ENCODE results near the gene ROCK2. TPM values are rescaled to one million over a fixed set of nuclear protein-coding genes. Genes with fewer than 3 reads are reported as not detected.
A peak's percentile ranks its signal among the peaks of the same experiment; 100 is the strongest.

ROCK2 gene
- total and polyA plus RNA-seq, 2 of the 13 experiments (the other 11 are each of a cell fraction or from before 2014, with no cell fraction given), result 38.1 to 119 TPM

DNA sequence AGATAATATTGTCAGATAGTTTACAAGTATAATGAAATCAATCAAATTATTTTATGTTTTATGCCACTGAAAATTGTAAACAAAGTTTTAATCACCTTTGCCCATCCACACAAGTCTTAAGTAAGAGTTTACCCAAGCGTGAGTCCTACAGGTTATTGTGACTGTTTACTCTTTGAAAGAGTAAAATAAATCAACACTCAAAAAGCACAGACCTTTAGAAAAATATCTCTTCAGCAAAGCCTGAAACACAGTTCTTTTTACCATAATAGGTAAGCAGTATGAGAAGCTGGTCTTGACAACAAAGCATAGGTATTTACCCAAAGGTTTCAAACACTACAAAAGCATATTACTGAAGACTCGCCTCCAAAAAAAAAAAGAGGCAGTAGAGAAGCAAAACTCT is 3.7 kb downstream of the ROCK2 start:
- POLR2A ChIA-PET, result interaction anchor here (1.0 to 8.4 kb wide), 6 partner anchors 16 to 82 kb away, joined by 3 to 465 read pairs (median 7); no protein-coding TSS in a partner anchor
- Histone ChIP-seq H2AFZ (ENCODE audit: low read length) (no peak overlapping the region), H4K20me1 (ENCODE audit: insufficient read depth, low read length) (peaks cover 80% of the 10 kb centered on the region), H3K4me3 (replicated peaks in 1 of 3; ENCODE audit: insufficient read depth in 1 of 3, low read depth in 2 of 3, low read length in 3 of 3) (peak overlapping the region; percentile 72 to 96 (median 86)), H3K4me1 (ENCODE audit: insufficient read depth, low read length) (peaks cover 49% of the 10 kb centered on the region), H3K9ac (ENCODE audit: insufficient read depth, low read depth, low read length) (peak overlapping the region; percentile 99), H3K36me3 (replicated peaks in 1 of 2; ENCODE audit: control insufficient read depth in 1 of 2, insufficient read depth in 2 of 2, low read length in 2 of 2) (no peaks in the 10 kb centered on the region; a peak in 1 of 5 replicates), H3K27me3 (ENCODE audit: control insufficient read depth in 1 of 2, insufficient read depth in 2 of 2, low read length in 2 of 2) (no peaks in the 10 kb centered on the region; a peak in 1 of 5 replicates), H3K79me2 (ENCODE audit: insufficient read depth, low read length) (peaks cover 93% of the 10 kb centered on the region), H3K27ac (ENCODE audit: extremely low read length, insufficient read depth, low read length) (peak overlapping the region; percentile 94), H3K9me3 (ENCODE audit: low read length) (no peaks in the 10 kb centered on the region), H3K4me2 (ENCODE audit: low read depth, low read length) (peak overlapping the region; percentile 86)
- no peak for DNase-seq (ENCODE audit: low spot score)
- in situ Hi-C loops (cut with HindIII; ENCODE audit: extremely low pct_ligation_motif_present, low pct_unique_long_range_greater_than_20kb), result loop anchor here (5.0 kb wide), 1 partner anchor 72 kb away; no protein-coding TSS in a partner anchor
- BruUV-seq (replicated peaks), result no TSS peak
- CTCF ChIA-PET (ENCODE audit: low intra/inter-chr PET ratio, low total read pairs), result no interaction called here
- intact Hi-C loops (cut with micrococcal nuclease; ENCODE audit: unreplicated experiment), result loop anchor here (10.0 kb wide), 1 partner anchor 206 kb away; a partner anchor contains a TSS
- no peak for ATAC-seq
- 4% methylated on average over 2 of the region's 2 CpGs for WGBS (ENCODE audit: low lambda C conversion rate)
- FAIRE-seq, result no peak
- TF ChIP-seq ELF3 (CRISPR knock-in tag; IDR thresholded peaks at IDR 0.05) (no peak; the same call in 1 of the 2 replicates), ZNF557 (CRISPR knock-in tag; IDR thresholded peaks at IDR 0.05) (no peak), MEF2D (CRISPR knock-in tag; IDR thresholded peaks at IDR 0.05) (no peak), ISX (CRISPR knock-in tag; conservative IDR thresholded peaks at IDR 0.05) (no peak), BCL6 (CRISPR knock-in tag; IDR thresholded peaks at IDR 0.05) (peak; percentile 91), SAP130 (CRISPR knock-in tag; IDR thresholded peaks at IDR 0.05; ENCODE audit: low read depth) (peak; percentile 63), CHD4 (IDR thresholded peaks at IDR 0.05; ENCODE audit: borderline replicate concordance, low read length) (no peak), ZFP1 (CRISPR knock-in tag; IDR thresholded peaks at IDR 0.05) (0 out of 2 replicates have a peak, but pooled peaks have one; percentile 4), ZNF253 (CRISPR knock-in tag; IDR thresholded peaks at IDR 0.05; ENCODE audit: borderline replicate concordance) (no peak)
- TF ChIP-seq, protein P1, sequence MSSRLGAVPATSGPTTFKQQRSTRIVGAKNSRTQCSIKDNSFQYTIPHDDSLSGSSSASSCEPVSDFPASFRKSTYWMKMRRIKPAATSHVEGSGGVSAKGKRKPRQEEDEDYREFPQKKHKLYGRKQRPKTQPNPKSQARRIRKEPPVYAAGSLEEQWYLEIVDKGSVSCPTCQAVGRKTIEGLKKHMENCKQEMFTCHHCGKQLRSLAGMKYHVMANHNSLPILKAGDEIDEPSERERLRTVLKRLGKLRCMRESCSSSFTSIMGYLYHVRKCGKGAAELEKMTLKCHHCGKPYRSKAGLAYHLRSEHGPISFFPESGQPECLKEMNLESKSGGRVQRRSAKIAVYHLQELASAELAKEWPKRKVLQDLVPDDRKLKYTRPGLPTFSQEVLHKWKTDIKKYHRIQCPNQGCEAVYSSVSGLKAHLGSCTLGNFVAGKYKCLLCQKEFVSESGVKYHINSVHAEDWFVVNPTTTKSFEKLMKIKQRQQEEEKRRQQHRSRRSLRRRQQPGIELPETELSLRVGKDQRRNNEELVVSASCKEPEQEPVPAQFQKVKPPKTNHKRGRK (CRISPR knock-in tag; IDR thresholded peaks at IDR 0.05), result no peak
- TF ChIP-seq, protein P2, sequence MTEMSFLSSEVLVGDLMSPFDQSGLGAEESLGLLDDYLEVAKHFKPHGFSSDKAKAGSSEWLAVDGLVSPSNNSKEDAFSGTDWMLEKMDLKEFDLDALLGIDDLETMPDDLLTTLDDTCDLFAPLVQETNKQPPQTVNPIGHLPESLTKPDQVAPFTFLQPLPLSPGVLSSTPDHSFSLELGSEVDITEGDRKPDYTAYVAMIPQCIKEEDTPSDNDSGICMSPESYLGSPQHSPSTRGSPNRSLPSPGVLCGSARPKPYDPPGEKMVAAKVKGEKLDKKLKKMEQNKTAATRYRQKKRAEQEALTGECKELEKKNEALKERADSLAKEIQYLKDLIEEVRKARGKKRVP (CRISPR knock-in tag; IDR thresholded peaks at IDR 0.05), result no peak
- TF ChIP-seq, protein P3, sequence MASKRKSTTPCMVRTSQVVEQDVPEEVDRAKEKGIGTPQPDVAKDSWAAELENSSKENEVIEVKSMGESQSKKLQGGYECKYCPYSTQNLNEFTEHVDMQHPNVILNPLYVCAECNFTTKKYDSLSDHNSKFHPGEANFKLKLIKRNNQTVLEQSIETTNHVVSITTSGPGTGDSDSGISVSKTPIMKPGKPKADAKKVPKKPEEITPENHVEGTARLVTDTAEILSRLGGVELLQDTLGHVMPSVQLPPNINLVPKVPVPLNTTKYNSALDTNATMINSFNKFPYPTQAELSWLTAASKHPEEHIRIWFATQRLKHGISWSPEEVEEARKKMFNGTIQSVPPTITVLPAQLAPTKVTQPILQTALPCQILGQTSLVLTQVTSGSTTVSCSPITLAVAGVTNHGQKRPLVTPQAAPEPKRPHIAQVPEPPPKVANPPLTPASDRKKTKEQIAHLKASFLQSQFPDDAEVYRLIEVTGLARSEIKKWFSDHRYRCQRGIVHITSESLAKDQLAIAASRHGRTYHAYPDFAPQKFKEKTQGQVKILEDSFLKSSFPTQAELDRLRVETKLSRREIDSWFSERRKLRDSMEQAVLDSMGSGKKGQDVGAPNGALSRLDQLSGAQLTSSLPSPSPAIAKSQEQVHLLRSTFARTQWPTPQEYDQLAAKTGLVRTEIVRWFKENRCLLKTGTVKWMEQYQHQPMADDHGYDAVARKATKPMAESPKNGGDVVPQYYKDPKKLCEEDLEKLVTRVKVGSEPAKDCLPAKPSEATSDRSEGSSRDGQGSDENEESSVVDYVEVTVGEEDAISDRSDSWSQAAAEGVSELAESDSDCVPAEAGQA (IDR thresholded peaks at IDR 0.05; ENCODE audit: low read depth), result no peak
- TF ChIP-seq, protein P3 (CRISPR knock-in tag; IDR thresholded peaks at IDR 0.05; ENCODE audit: borderline replicate concordance), result no peak
- TF ChIP-seq, protein P4, sequence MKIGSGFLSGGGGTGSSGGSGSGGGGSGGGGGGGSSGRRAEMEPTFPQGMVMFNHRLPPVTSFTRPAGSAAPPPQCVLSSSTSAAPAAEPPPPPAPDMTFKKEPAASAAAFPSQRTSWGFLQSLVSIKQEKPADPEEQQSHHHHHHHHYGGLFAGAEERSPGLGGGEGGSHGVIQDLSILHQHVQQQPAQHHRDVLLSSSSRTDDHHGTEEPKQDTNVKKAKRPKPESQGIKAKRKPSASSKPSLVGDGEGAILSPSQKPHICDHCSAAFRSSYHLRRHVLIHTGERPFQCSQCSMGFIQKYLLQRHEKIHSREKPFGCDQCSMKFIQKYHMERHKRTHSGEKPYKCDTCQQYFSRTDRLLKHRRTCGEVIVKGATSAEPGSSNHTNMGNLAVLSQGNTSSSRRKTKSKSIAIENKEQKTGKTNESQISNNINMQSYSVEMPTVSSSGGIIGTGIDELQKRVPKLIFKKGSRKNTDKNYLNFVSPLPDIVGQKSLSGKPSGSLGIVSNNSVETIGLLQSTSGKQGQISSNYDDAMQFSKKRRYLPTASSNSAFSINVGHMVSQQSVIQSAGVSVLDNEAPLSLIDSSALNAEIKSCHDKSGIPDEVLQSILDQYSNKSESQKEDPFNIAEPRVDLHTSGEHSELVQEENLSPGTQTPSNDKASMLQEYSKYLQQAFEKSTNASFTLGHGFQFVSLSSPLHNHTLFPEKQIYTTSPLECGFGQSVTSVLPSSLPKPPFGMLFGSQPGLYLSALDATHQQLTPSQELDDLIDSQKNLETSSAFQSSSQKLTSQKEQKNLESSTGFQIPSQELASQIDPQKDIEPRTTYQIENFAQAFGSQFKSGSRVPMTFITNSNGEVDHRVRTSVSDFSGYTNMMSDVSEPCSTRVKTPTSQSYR (CRISPR knock-in tag; IDR thresholded peaks at IDR 0.05; ENCODE audit: borderline replicate concordance), result no peak

All from HepG2 (cell line).